M059J (cell line): ENCODE results near the gene ARL3. TPM values are rescaled to one million over a fixed set of nuclear protein-coding genes. Genes with fewer than 3 reads are reported as not detected.
"Not testable (repeated sequence)": the region's sequence is repeated elsewhere in the genome, so short reads cannot be mapped to it uniquely, and the experiment has no call there.

ENCODE experiments used
- DNase-seq: peaks from one replicate; pipeline ENCODE4 v3.0.0-alpha.2; 2012; ENCODE audit warnings: low read depth
- total RNA-seq: library from RNA; depleted of rRNA; stranded (reverse); fragments of >200 nt; shearing (Covaris generic); gene quantifications from 2 replicates; pipeline ENCODE4 v1.2.3, GENCODE V29; 2014; rRNA removed

Gene ARL3, protein sequence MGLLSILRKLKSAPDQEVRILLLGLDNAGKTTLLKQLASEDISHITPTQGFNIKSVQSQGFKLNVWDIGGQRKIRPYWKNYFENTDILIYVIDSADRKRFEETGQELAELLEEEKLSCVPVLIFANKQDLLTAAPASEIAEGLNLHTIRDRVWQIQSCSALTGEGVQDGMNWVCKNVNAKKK
- total RNA-seq: 9.1 and 11.9 TPM in 2 replicates

DNA sequence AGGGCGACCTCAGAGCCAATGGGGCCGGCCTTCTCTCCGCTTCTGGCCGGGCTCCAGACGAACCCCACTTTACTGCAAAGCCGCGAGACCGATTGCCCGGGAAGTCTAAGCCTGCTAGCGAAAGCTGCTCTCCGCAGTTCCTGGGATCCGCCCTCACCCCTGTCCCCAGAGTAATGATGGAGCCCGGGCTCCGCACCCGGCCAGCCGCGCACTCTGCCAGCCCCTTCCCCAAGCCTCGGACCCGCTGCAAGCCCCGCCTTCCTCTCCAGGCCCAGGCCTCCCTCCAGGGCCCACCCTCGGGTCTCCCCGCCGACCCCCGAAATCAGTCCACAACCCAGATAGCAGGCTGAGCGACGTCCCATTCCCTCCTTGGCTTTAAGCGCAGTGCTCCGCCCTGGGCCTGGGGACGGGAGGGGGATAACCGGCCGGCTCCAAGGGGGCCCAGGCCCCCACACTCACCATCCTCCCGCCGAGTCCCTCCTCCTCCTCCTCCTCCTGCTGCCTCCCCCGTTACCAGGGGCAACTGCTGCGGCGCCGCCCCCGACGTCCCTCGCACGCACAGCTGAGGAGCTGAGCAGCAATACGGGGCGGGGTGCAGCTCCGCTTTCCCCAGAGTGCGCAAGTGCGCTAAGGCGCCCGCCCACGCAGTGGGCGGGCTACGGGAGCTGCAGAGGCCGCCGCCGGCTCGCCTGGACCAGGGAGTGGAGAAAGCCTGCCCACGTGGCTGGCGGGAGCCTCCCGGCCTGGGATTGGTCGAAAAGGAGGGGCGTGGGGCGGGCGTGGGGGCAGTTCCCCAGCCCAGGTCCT, at the start of gene ARL3:
Gene ARL3, minus strand, starts transcription at position 584 of the 807 bp plus-strand sequence. Its CDS starts 122 bp downstream, at position 462.
- peak; percentile 98 for DNase-seq

GRCh38 chr10:102763037-102763607, 48.9 kb upstream of the ARL3 start:
- no peak for DNase-seq

GRCh38 chr10:102762401-102763015, 48.3 kb upstream of the ARL3 start:
- DNase-seq: no peak

DNA sequence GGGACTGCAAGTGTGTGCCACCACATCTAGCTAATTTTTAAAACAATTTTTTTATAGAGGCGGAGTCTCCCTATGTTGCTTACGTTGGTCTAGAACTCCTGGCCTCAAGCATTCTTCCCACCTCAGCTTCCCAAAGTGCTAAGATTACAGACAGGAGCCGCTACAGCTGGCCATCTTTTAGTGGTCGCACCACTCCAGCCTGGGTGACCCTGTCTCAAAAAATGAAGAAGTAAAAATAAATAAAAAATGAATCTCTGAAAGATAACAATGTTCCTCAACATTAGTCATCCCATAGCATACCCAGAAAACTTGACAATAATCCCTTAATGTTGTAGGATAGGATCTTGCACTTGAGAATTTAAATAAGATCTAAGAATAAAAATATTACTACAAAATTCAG, 47.8 kb upstream of the ARL3 start:
- no peak for DNase-seq

GRCh38 chr10:102759497-102760210, 45.5 kb upstream of the ARL3 start:
- no peak for DNase-seq

DNA sequence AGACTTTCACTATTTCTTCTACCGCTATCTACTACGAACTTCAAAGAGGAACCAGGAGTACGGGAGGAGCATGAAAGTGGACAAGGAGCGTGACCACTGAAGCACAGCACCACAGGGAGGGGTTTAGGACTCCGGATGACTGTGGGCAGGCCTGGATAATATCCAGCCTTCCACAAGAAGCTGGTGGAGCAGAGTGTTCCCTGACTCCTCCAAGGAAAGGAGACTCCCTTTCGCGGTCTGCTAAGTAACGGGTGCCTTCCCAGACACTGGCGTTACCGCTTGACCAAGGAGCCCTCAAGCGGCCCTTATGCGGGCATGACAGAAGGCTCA, 44.7 kb upstream of the ARL3 start:
- DNase-seq: not testable (repeated sequence)

GRCh38 chr10:102758240-102758932, 44.2 kb upstream of the ARL3 start:
- DNase-seq: no peak

DNA sequence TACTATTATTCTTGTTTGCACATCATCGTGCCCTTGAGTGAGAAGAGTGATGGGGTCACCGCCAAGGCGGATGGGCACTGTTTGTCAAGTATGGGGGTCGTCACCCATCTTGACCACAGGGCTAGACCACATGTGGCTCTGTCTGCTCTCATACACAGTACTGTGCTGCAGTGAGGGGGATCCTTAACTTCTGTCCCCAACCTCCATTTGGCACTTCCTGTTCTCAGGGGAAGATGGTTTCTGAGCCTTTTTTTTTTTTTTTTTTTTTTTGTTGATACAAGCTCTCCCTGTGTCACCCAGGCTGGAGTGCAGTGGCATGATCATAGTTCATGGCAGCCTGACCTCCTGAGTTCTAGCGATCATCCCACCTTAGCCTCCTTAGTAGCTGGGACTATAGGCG, 43.1 kb upstream of the ARL3 start:
- DNase-seq: no peak

DNA sequence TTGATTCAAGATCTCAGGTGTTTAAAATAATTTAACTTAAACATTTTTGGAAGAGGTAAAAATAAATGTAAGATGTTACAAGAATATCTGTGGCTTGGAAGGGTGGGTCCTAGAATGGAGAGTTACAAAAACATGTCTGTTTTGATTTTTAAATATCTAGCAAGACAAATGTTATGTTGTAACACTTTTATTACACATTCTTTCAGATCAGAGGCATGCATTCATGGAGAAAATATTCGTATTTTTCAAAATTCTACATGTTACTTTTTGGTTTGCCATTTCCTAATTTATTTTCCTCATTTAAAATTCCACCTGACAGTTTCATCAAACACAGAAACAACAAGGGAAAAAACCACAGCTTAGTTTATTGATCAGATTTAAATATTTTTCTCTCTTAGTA, 39.5 kb upstream of the ARL3 start:
- no peak for DNase-seq

DNA sequence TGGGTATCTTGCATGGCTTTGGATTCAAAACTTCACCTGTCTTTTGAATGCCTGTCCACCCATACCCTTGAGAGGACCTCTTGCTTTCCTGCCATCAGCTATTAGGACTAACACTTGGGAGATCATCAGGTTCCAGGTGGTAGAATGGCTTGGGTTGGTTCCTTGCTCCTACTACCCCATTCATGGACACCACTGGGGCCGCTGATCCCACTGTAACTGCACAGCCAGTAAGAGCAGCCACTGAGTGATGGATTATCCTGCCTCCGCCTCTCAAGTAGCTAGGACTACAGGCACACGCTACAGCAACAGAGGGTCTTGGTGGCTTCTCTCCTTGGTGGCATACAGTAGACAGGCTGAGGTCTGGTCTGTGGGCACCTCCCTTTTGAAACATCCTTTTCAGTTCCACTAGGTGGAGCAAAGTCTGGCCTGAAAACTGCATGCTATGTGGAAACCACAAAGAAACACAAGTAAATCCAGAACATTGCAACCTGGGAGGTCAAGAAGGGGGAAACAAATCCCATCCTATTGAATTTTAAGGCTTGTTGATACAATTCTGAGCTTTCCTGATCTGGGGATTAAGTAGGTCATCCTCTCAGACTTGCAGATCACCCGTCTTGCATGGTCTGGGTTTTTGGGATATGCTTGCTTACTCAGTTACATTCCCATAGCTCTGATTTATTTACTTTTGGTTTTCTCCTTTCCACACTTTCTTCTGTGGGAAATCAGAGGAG, 38.9 kb upstream of the ARL3 start:
- DNase-seq: peak; percentile 51

DNA sequence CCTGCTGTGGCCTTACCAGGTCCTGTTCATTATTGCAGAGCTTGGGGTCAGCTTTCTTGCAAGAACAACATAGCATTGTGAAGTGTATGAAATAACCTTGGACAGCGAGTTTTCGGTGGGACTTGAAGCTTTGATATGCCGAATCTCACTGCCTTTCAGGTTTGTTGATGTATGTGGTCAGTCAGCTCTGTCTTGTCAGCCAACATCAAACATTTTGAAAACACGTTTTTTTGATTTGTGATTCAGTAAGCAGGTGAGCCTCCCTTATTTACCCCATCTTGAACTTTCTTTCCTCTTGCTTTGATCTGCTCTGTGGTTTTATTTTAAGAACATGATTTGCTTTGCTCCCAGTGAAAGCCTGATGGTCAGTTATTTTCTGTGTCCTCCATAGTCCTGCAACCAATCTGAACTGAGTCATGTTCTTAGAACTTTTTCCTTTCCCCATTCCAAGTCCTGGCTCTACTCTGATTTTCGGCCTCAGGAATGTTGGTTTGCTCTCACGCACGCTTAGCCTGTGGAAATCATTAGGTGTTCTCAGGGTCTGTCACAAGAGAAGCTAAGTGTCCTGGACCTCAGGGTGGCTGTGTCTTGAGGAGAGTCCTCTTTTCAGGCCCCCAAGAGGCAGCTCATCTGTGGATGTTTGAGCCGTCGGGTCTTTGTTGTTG, 38.2 kb upstream of the ARL3 start:
- DNase-seq: peak; percentile 61

DNA sequence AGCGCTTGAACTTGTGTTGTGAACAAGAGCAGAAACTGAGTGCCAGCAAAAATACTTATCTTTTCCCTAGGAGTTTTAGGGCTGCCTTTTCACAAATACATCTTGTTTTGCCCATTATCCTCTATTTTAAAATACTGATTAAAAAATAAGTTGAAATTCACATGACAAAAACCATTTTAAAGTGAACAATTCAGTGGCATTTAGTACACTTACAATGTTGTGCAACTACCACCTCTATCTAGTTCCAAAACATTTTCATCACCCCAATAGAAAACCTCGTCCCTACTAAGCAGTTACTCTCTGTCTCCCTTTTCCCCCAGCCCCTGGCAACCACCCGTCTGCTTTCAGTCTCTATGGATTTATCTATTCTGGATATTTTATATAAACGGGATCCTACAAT, 31.0 kb upstream of the ARL3 start:
- DNase-seq: no peak

- DNase-seq: peak; percentile 22
Observed at GRCh38 chr10:102744374-102745051, 30.3 kb upstream of the ARL3 start.

- peak; percentile 99 for DNase-seq
Observed at GRCh38 chr10:102743588-102744373, 29.6 kb upstream of the ARL3 start, which contains the start of gene WBP1L. WBP1L (plus strand) TSS chr10:102743948; CDS start chr10:102744054, 106 bp downstream.

- no peak for DNase-seq
Observed at GRCh38 chr10:102743078-102743587, 28.9 kb upstream of the ARL3 start.

DNA sequence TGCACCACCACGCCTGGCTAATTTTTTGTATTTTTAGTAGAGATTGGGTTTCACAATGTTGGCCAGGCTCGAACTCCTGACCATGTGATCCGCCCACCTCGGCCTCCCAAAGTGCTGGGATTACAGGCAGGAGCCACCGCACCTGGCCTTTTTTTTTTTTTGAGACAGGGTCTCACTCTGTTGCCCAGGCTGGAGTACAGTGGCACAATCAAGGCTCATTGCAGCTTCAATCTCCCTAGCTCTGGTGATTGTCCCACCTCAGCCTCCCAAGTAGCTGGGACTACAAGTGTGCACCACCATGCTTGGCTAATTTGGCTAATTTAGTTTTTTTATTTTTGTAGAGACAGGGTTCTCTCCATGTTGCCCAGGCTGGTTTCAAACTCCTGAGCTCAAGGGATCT, 28.1 kb upstream of the ARL3 start:
- DNase-seq: not testable (repeated sequence)

- DNase-seq: no peak
Observed at GRCh38 chr10:102741726-102742237, 27.6 kb upstream of the ARL3 start.

DNA sequence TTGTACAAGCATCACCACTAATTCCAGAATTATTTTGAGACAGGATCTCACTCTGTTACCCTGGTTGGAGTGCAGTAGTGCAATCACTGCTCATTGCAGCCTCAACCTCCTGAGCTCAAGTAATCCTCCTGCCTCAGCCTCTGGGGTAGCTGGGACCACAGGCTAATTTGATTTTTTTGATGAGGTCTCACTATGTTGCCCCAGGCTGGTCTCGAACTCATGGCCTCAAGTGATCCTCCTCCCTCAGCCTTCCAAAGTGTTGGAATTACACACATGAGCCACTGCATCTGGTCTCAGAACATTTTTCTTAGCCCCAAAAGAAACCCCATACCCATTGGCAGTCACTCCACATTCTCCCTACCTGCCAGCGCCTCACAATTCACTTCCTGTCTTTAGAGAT, 26.0 kb upstream of the ARL3 start:
- no peak for DNase-seq
